Measurements from ENCODE around the gene HSBP1.
A peak's percentile ranks its signal among the peaks of the same experiment; 100 is the strongest.

HSBP1 gene

GRCh38 chr16:83807710-83808572 lies at the start of gene HSBP1:
Gene HSBP1, plus strand, starts transcription at chr16:83807978. Its CDS starts 99 bp downstream, at chr16:83808077.
- peak; percentile 84 to 87 for DNase-seq (ENCODE audit: low read depth in 2 of 2)

- no peak for DNase-seq (ENCODE audit: low read depth in 2 of 2)
These were observed 45.4 kb upstream of the HSBP1 start for GRCh38 chr16:83762141-83762991.

- no peak for DNase-seq (ENCODE audit: low read depth in 2 of 2)
These were observed 44.8 kb upstream of the HSBP1 start for GRCh38 chr16:83762992-83763358.

GRCh38 chr16:83768986-83769385 lies 38.8 kb upstream of the HSBP1 start:
- DNase-seq (ENCODE audit: low read depth in 2 of 2), result no peak

GRCh38 chr16:83769397-83770008 lies 38.3 kb upstream of the HSBP1 start:
- DNase-seq (ENCODE audit: low read depth in 2 of 2), result no peak

- no peak for DNase-seq (ENCODE audit: low read depth in 2 of 2)
These were observed 36.4 kb upstream of the HSBP1 start for GRCh38 chr16:83771306-83771942.

GRCh38 chr16:83772806-83773205 lies 35.0 kb upstream of the HSBP1 start:
- no peak for DNase-seq (ENCODE audit: low read depth in 2 of 2)

GRCh38 chr16:83774066-83774465 lies 33.7 kb upstream of the HSBP1 start:
- no peak for DNase-seq (ENCODE audit: low read depth in 2 of 2)

GRCh38 chr16:83776944-83777343 lies 30.8 kb upstream of the HSBP1 start:
- DNase-seq (ENCODE audit: low read depth in 2 of 2), result no peak

- no peak for DNase-seq (ENCODE audit: low read depth in 2 of 2)
These were observed 27.9 kb upstream of the HSBP1 start for GRCh38 chr16:83779886-83780285.

- DNase-seq (ENCODE audit: low read depth in 2 of 2), result no peak
These were observed 22.3 kb upstream of the HSBP1 start for GRCh38 chr16:83785455-83785854.

- DNase-seq (ENCODE audit: low read depth in 2 of 2), result no peak
These were observed 18.0 kb upstream of the HSBP1 start for GRCh38 chr16:83789642-83790401.

- no peak for DNase-seq (ENCODE audit: low read depth in 2 of 2)
These were observed 15.9 kb upstream of the HSBP1 start for GRCh38 chr16:83791916-83792315.

- no peak for DNase-seq (ENCODE audit: low read depth in 2 of 2)
These were observed 15.4 kb upstream of the HSBP1 start for GRCh38 chr16:83792391-83792790.

GRCh38 chr16:83793179-83793578 lies 14.6 kb upstream of the HSBP1 start:
- DNase-seq (ENCODE audit: low read depth in 2 of 2), result no peak

- no peak for DNase-seq (ENCODE audit: low read depth in 2 of 2)
These were observed 12.8 kb upstream of the HSBP1 start for GRCh38 chr16:83794860-83795554.

GRCh38 chr16:83797013-83797412 lies 10.8 kb upstream of the HSBP1 start:
- DNase-seq (ENCODE audit: low read depth in 2 of 2), result no peak

GRCh38 chr16:83799336-83799735 lies 8.4 kb upstream of the HSBP1 start:
- DNase-seq (ENCODE audit: low read depth in 2 of 2), result no peak

GRCh38 chr16:83802135-83802534 lies 5.6 kb upstream of the HSBP1 start:
- DNase-seq (ENCODE audit: low read depth in 2 of 2), result no peak

- no peak for DNase-seq (ENCODE audit: low read depth in 2 of 2)
These were observed 5.1 kb upstream of the HSBP1 start for GRCh38 chr16:83802554-83803205.
